Esophagus squamous epithelium (tissue), 5 donors: ENCODE data around the gene GBP3. TPM values are rescaled to one million over a fixed set of nuclear protein-coding genes. Genes with fewer than 3 reads are reported as not detected.
A peak's percentile ranks its signal among the peaks of the same experiment; 100 is the strongest.
"Not testable (repeated sequence)": the region's sequence is repeated elsewhere in the genome, so short reads cannot be mapped to it uniquely, and the experiment has no call there.

Source experiments
- DNase-seq: peaks from one replicate; lab custom pipeline; 2025; lab: John Stamatoyannopoulos, UW
- H3K27ac ChIP-seq, 4 donors: fragments of 200-600 bp; sonication (generic); one replicate each; pipeline ENCODE4 v1.5.1; 2016 to 2019; ENCODE audit warnings: mild to moderate bottlenecking in 1 of 4
- H3K27me3 ChIP-seq, 4 donors: fragments of 200-600 bp; sonication (generic); 1 replicate in 3 of 4; 2 replicates in 1 of 4; pipeline versions ENCODE4 v1.5.1 to v1.6.0; 2017 to 2021; ENCODE audit warnings: antibody characterized with exemption in 1 of 4
- H3K36me3 ChIP-seq, 3 donors: fragments of 200-600 bp; sonication (generic); one replicate each; pipeline ENCODE4 v1.5.1; 2016 to 2019
- H3K4me1 ChIP-seq, 3 donors: fragments of 200-600 bp; sonication (generic); one replicate each; pipeline ENCODE4 v1.5.1; 2017 to 2019
- H3K4me3 ChIP-seq, 4 donors: fragments of 200-600 bp; sonication (generic); 1 replicate in 3 of 4; 2 replicates in 1 of 4; pipeline ENCODE4 v1.5.1; 2016 to 2019; ENCODE audit warnings: mild to moderate bottlenecking in 2 of 4, moderate library complexity in 1 of 4
- H3K9me3 ChIP-seq, 3 donors: fragments of 200-600 bp; sonication (generic); one replicate each; pipeline ENCODE4 v1.5.1; 2016 to 2019
- POLR2A ChIP-seq, 4 donors: fragments of 450-650 bp; IDR thresholded peaks; one replicate each; pipeline ENCODE4 v1.6.1; 2017; ENCODE audit warnings: antibody characterized with exemption in 4 of 4, mild to moderate bottlenecking in 4 of 4, moderate library complexity in 3 of 4
- WGBS, 2 donors: methylation state at CpG; one replicate each; pipeline ENCODE4 v1.1.5; 2018; 5-methylcytosine and 5-hydroxymethylcytosine counted together
- intact Hi-C: fragments of 100-400 bp; cut with DNase I; formaldehyde crosslinking; loops from one replicate; pipeline ENCODE4 v1.15.0; 2022
- total RNA-seq, 4 donors: library from RNA; depleted of rRNA; stranded (reverse); fragments of >200 nt; gene quantifications; one replicate each; pipeline ENCODE4 v1.1.0, GENCODE V29; 2016
- TF ChIP-seq, protein P1 (sequence below), 6 experiments: fragments of 450-650 bp in 4 of 6; fragments of 200-600 bp in 2 of 6; sonication (generic) in 2 of 6; IDR thresholded peaks; one replicate each; pipeline ENCODE4 v1.5.1; 2016 to 2019; ENCODE audit warnings: antibody characterized with exemption in 6 of 6, mild to moderate bottlenecking in 4 of 6, moderate library complexity in 4 of 6
- donor health status: DM: yes; HTN: yes; CAD: no.

GBP3 gene
- total RNA-seq, 4 donors from 2014 or later: 9.6 to 16.7 (median 12.9) TPM

GRCh38 chr1:89023026-89023425, 360 bp upstream of the GBP3 start:
- Histone ChIP-seq H3K4me3 (peak overlapping the region in 3 of 4 donors; percentile 49 to 70 (median 51)), H3K9me3 (no peaks in the 10 kb centered on the region)
- TF ChIP-seq POLR2A (IDR thresholded peaks at IDR 0.05): no peak
- TF ChIP-seq, protein P1, sequence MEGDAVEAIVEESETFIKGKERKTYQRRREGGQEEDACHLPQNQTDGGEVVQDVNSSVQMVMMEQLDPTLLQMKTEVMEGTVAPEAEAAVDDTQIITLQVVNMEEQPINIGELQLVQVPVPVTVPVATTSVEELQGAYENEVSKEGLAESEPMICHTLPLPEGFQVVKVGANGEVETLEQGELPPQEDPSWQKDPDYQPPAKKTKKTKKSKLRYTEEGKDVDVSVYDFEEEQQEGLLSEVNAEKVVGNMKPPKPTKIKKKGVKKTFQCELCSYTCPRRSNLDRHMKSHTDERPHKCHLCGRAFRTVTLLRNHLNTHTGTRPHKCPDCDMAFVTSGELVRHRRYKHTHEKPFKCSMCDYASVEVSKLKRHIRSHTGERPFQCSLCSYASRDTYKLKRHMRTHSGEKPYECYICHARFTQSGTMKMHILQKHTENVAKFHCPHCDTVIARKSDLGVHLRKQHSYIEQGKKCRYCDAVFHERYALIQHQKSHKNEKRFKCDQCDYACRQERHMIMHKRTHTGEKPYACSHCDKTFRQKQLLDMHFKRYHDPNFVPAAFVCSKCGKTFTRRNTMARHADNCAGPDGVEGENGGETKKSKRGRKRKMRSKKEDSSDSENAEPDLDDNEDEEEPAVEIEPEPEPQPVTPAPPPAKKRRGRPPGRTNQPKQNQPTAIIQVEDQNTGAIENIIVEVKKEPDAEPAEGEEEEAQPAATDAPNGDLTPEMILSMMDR (IDR thresholded peaks at IDR 0.05): no peak

DNA sequence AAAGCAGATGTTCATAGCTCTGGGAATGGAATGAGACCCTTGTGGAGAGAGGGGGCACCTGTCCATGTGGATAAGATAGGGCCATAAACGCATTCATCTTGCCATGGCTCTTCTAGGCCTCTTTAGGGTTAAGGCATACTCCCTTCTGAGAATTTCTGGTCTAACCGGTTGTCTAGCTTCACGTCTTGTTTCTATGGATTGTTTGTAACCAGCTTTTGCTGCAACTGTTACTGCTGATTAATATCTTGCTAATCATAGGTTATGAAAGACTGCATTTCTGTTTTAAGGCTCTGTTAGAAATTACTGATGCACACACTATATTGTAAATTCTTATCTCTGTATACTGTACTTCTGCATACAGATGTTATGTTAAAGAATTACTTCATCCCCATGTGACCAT, 4.3 kb downstream of the GBP3 start:
- H3K4me3 ChIP-seq, H3K27me3 ChIP-seq, H3K9me3 ChIP-seq, intact Hi-C loops, DNase-seq: not testable (repeated sequence)
- Histone ChIP-seq H3K4me1 (peaks cover 2 to 58% (median 13%) of the 10 kb centered on the region in 3 donors), H3K36me3 (peaks cover 0 to 54% (median 11%) of the 10 kb centered on the region in 3 donors), H3K27ac (peak overlapping the region in 3 of 4 donors; percentile 35 to 48 (median 44))
- 40 to 61% methylated on average over 3 of the region's 3 CpGs for WGBS, 2 donors

More at GRCh38 chr1:89023026-89023425, 360 bp upstream of the GBP3 start:
- intact Hi-C loops: no loop called here
- Histone ChIP-seq H3K27ac (peak overlapping the region; percentile 82 to 90 (median 88)), H3K4me1 (peaks cover 2 to 51% (median 13%) of the 10 kb centered on the region in 3 donors), H3K36me3 (peaks cover 0 to 19% (median 0%) of the 10 kb centered on the region in 3 donors), H3K27me3 (no peaks in the 10 kb centered on the region)
- no peak for DNase-seq

DNA sequence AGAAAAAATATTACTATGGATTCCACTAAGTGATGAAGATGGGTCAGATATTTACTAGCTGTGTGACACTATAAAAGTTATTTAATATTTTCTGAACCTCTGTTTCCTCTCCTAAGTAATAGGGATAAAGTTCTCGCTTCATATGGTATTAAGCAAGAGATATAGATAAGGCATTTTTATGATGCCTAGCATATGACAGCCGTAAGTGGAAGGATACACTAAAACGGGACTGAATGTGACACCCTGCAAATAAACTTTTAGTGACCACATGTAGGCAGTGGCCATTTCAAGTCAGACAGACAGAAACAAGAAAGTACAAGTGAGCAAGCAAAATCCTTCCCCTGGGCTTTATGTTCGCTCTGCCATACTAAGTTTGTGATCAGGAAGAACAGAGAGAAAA, 14.2 kb downstream of the GBP3 start:
- no peaks in the 10 kb centered on the region for H3K27me3 ChIP-seq
- H3K4me3 ChIP-seq: no peak overlapping the region
- no peak for DNase-seq
- H3K36me3 ChIP-seq: peaks cover 0 to 84% (median 27%) of the 10 kb centered on the region in 3 donors
- no peaks in the 10 kb centered on the region for H3K9me3 ChIP-seq
- H3K4me1 ChIP-seq: peaks cover 0 to 18% (median 0%) of the 10 kb centered on the region in 3 donors
- intact Hi-C loops: no loop called here
- TF ChIP-seq, protein P1 (IDR thresholded peaks at IDR 0.05): no peak
- no peak for TF ChIP-seq POLR2A (IDR thresholded peaks at IDR 0.05)
- 92 to 93% methylated on average over 4 of the region's 4 CpGs for WGBS, 2 donors
- no peak overlapping the region for H3K27ac ChIP-seq

DNA sequence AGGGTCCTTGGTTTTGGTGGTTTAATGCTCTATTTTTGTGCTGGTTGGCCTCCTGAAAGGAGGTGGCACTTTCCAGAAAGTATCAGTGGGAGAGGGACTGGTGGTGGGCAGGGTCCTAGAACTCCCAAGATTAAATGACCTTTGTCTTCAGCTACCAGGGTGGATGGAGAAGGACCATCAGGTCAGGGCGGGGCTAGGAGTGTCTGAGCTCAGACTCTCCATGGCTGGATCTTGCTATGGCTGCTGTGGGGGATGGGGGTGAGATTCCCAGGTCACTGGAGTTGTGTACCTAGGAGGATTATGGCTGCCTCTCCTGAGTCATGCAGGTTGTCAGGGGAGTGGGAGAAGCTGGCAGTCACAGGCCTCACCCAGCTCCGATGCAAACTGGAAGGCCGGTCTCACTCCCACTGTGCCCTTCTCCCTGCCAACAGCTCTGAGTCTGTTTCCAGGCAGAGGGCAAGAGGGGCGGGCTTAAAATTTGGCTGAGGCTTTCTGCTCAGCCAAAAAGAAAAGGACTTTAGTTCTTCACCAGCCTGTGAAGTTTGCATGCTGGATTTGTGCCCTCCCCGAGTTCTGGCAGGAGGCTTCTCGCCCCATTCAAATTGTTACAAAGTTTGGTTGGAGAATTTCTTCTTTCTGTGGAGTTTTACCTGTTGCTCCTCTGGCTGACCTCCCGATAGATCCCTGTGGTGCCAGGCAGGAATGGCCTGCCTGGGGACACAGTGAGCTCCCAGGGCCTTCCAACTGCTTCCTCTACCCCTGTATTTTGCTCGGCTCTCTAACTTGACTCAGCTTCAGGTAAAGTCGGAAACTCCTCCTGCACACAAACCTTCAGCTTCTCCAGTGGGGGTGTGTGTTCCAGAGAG, 17.1 kb downstream of the GBP3 start:
- DNase-seq: no peak
- intact Hi-C loops: no loop called here
- TF ChIP-seq, protein P1 (IDR thresholded peaks at IDR 0.05): no peak
- no peak for TF ChIP-seq POLR2A (IDR thresholded peaks at IDR 0.05)
- Histone ChIP-seq H3K27ac (peak overlapping the region in 3 of 4 donors; percentile 51 to 77 (median 53)), H3K9me3 (no peaks in the 10 kb centered on the region), H3K27me3 (no peaks in the 10 kb centered on the region), H3K4me1 (peaks cover 0 to 29% (median 0%) of the 10 kb centered on the region in 3 donors), H3K4me3 (no peak overlapping the region), H3K36me3 (peaks cover 0 to 54% (median 22%) of the 10 kb centered on the region in 3 donors)
- WGBS, 2 donors: 33 to 69% methylated on average over 5 to 6 of the region's 9 CpGs

DNA sequence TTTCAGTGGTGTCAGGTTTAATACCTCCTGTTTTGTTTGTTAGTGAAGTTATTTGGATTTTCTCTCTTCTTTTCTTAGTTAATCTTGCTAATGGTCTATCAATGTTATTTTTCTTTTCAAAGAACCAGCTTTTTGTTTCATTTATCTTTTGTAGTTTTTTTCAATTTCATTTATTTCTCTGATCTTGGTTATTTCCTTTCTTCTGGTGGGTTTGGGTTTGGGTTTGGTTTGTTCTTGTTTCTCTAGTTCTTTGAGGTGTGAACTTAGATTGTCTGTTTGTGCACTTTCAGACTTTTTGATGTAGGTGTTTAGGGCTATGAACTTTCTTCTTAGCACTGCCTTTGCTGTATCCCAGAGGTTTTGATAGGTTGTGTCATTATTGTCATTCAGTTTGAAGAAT, 20.5 kb downstream of the GBP3 start:
- intact Hi-C loops: loop anchor here (5.0 kb wide), 1 partner anchor 355 kb away; no protein-coding TSS in a partner anchor
- not testable (repeated sequence) for H3K9me3 ChIP-seq, H3K27ac ChIP-seq

DNA sequence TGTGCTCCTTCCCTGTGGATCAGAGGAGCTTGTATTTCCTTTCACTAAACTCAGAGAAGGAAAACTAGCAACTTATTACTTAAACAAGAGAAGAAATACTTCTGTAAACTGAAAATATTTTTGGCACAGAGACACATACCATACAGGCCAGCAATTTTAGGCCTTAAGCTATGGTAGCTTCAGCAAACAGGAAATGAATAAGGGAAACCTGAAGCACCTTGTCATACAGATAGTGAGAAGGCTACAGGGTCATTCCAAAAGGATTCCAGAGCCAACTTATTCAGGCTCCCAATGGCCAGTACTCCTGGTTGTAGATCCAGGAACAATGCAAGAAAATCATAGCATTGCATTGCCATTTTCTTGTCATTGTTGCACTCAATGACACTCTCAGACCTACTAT, 21.2 kb downstream of the GBP3 start:
- Histone ChIP-seq H3K9me3 (no peaks in the 10 kb centered on the region), H3K36me3 (peaks cover 0 to 24% (median 0%) of the 10 kb centered on the region in 3 donors), H3K27ac (no peak overlapping the region), H3K4me1 (peaks cover 0 to 29% (median 0%) of the 10 kb centered on the region in 3 donors), H3K27me3 (no peaks in the 10 kb centered on the region), H3K4me3 (no peak overlapping the region)
- intact Hi-C loops: loop anchor here (5.0 kb wide), 1 partner anchor 356 kb away; no protein-coding TSS in a partner anchor
- DNase-seq: no peak
- no peak for TF ChIP-seq POLR2A (IDR thresholded peaks at IDR 0.05)
- TF ChIP-seq, protein P1 (IDR thresholded peaks at IDR 0.05): no peak

More for the DNA sequence above, 20.5 kb downstream of the GBP3 start:
- Histone ChIP-seq H3K4me1 (peaks cover 0 to 29% (median 0%) of the 10 kb centered on the region in 3 donors), H3K36me3 (peaks cover 0 to 27% (median under 1%) of the 10 kb centered on the region in 3 donors)
- H3K4me3 ChIP-seq, DNase-seq, H3K27me3 ChIP-seq: not testable (repeated sequence)
